NCI-H1092 (cell line): Measurements from ENCODE around the gene SIGLEC10.
"Not testable (repeated sequence)": the region's sequence is repeated elsewhere in the genome, so short reads cannot be mapped to it uniquely, and the experiment has no call there.

Experiments
- DNase-seq: peaks from one replicate; lab custom pipeline; 2025; lab: John Stamatoyannopoulos, UW

The SIGLEC10 gene, protein sequence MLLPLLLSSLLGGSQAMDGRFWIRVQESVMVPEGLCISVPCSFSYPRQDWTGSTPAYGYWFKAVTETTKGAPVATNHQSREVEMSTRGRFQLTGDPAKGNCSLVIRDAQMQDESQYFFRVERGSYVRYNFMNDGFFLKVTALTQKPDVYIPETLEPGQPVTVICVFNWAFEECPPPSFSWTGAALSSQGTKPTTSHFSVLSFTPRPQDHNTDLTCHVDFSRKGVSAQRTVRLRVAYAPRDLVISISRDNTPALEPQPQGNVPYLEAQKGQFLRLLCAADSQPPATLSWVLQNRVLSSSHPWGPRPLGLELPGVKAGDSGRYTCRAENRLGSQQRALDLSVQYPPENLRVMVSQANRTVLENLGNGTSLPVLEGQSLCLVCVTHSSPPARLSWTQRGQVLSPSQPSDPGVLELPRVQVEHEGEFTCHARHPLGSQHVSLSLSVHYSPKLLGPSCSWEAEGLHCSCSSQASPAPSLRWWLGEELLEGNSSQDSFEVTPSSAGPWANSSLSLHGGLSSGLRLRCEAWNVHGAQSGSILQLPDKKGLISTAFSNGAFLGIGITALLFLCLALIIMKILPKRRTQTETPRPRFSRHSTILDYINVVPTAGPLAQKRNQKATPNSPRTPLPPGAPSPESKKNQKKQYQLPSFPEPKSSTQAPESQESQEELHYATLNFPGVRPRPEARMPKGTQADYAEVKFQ

DNA sequence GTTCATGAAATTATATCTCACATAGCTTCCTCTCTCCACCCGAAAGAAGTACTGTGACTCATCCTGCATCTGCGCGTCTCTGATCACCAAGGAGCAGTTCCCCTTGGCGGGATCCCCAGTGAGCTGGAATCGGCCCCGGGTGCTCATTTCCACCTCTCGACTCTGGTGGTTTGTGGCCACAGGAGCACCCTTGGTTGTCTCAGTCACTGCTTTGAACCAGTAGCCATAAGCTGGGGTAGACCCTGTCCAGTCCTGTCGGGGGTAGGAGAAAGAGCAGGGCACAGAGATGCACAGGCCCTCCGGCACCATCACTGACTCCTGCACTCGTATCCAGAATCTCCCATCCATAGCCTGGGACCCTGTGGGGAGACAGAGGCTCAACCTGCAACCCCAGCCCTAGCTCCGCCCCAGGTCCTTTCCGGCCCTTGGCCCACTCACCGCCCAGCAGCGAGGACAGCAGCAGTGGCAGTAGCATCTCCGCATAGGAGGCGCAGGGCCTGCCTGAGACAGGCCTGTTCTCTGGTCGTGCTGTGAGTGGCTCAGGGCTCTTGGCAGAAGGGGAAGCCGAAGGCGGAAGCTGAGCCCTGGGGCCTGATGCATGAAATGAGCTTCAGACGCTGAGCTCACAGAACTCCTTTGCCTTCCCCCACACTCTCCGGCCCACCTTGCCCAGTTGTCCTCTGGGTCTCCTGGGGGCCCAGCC is at the start of gene SIGLEC10:
Gene SIGLEC10 (minus strand): TSS at position 536 of the 703 bp plus-strand sequence. CDS start 61 bp downstream, at position 475.
- DNase-seq, result no peak

DNA sequence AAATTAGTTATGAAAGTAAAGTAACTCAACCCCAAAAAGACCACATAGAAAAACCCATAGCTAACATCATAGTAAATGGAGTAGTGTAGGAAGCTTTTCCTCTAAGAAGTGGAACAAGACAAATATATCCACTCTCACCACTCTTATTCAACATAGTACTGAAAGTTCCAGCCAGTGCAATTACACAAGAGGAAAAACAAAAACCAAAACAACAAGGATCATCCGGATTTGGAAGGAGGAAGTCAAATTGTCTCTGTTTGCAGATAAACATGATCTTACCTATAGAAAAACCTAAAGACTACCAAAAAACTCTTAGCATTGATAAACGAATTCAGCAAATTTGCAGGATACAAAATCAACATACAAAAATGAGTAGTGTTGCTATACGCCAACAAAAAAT is 49.3 kb upstream of the SIGLEC10 start:
- no peak for DNase-seq

DNA sequence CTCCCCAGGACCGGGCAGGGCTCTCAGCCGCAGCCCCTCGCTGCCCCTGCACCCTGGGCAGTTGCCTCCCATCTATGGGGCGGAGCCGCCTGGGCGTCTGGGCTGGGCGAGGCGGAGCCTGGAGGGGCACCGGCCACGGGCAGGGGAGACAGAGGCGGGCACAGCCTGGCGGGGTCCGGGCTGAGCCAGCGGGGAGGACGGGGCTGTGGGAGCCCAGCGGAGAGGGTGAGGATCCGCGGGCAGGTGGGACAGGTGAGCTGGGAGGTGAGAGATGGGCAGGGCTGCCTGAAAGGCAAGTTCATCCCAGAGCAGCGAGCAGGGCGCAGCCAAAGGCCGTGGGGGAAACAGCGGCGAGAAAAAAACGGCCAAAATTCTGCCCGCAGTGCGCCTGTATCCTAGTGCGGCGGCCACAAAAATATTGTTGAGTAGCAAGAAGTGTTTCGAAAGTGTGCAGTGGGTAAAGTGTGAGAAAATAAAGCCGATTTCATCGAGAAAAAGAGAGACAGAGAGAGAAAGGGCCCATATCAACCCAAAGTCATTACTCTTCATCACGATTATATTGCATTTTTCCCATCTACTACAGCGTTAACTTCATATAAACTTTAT is 46.6 kb upstream of the SIGLEC10 start:
- DNase-seq, result not testable (repeated sequence)

- DNase-seq, result no peak
These were observed 45.2 kb upstream of the SIGLEC10 start for GRCh38 chr19:51462681-51463080.

- DNase-seq, result no peak
These were observed 44.8 kb upstream of the SIGLEC10 start for GRCh38 chr19:51462276-51462675.

DNA sequence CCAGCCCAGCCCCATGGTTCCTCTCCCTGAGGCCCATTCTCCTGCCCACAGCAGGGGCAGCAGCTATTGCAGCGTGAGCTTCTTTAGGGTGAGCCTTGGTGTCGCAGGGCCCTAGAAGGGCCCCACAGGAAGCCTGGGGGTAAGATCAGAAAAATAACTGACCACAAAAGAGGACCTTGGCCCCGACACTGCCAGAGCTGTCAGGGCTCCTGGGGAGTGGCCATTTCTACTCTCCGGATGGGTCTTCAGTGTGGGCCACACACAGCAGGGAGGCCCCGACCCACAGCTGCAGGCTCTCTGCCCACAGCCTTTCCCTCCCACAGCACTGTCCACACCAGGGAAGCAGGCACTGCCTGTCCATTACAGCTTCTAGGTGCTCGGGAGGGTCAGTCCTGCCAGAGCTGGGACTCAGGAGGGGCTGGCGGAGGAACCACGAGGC is 44.3 kb upstream of the SIGLEC10 start:
- DNase-seq, result no peak

DNA sequence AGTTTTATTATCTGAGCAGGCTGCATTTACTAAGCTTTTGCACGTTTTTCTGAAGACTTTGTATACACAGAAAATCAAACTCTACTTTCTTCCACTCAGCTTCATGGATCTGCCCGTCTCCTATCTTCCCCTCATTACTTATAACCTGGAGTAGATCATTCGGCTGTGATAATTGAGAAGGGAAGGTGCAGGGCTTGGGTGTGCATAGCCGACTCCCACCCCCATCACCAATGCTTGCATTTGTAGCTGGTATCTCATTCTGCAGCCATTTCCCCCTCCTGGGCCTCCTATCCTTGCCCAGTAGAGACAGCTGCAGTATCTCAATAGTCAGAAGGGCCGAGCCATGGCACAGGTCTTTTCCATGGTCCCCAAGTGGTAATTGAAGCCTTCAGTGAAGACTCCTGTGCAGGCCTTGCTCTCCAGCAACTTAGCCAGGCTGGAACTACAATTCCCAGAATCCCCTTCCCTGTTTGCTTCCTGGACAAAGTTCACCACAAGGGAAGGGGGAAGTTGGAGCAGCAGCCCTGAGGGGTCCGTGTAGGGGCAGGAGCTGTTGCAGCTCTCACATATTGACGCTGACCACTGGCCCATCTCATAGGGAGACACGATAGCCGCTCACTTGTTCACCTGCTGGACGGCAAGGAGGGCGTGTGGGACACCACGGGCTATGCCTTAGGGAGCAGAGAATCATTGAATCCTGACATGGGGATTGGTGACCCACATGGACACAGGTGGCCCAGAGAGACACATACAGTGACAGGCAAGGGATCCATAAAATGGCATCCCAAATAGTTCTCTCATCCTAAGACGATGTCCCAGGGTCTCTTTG is 42.9 kb upstream of the SIGLEC10 start:
- DNase-seq, result no peak

DNA sequence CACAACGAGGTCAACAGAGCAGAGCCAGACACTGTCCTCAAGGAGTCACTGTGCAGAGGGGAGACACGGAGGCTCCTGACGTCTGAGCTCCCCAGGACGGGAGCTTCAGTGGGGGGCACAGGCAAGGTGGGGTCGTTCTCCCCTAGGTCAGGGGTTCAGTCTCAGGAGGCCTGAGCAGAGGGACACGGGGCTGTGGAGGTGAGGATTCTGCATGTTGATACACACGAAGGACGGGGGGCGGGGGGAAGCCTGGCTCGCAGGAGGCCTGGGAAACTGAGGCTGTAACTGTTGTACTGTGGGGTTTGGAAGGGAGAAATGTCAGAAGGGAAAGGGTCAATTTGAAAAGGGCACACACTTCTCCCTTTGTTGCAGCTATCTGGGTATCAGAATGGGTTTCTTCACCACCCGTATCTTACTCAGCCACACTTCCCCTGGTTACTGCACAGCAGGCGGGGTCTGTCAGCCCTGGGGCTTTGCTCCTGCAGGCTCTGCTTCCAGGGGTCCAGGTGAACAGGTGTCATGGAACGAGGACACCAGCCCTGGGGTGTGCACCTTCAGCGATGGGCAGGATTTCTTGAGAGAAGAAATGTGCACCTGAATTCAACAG is 41.6 kb upstream of the SIGLEC10 start:
- no peak for DNase-seq

DNA sequence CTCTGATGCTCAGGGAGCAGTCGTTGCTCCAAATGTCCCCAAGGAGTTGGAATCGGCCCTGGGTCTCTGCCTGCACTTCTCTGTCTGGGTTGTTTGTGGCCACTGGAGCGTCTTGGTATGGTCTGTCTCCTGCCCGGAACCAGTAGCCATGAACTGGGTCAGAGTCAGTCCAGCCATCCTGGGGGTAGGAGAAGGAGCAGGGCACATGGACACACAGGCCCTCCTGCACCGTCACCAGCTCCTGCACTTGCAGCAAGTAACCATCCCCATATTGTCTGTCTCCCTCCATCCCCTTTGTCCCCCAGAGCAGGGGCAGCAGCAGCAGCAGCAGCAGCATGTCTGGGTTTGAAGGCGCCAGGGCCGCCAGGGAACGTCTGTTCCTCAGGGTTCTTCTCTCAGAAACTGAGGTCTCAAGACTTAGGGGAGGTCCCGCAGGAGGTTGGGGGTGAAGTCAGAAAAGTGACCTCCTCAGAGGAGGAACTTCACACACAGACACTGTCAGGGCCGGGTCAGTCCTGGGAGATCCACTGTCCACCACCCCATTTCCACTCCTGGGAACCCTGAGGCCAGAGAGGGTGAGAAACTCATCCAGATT is 40.7 kb upstream of the SIGLEC10 start, which contains the start of gene SIGLEC8:
Gene SIGLEC8 (minus strand): TSS at position 404 of the 595 bp plus-strand sequence. CDS start 67 bp downstream, at position 337.
- DNase-seq, result no peak

GRCh38 chr19:51457351-51458013 is 40.0 kb upstream of the SIGLEC10 start:
- DNase-seq, result no peak

GRCh38 chr19:51456541-51457290 is 39.3 kb upstream of the SIGLEC10 start:
- no peak for DNase-seq

DNA sequence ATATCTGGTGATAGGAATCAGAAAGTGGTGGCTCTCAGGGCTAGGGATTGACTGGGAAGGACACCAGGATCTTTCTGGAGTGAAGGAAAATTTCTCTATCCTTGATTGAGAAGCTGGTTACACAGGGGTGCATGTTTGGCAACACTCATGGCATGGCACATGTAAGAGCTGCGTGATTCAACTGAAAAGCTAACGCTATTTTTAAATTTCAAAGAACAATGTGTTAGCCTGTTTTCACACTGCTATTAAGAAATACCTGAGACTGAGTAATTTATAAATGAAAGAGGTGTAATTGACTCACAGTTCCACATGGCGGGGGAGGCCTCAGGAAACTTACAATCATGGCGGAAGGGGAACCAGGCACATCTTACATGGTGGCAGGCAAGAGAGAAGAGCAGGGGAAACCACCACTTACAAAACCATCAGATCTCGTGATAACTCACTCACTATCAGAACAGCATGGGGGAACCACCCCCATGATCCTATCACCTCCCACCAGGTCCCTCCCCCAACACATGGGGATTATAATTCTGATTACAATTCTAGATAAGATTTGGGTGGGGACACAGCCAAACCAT is 33.4 kb upstream of the SIGLEC10 start:
- DNase-seq, result no peak

GRCh38 chr19:51448411-51449016 is 31.1 kb upstream of the SIGLEC10 start:
- DNase-seq, result no peak

- no peak for DNase-seq
These were observed 30.6 kb upstream of the SIGLEC10 start for GRCh38 chr19:51448011-51448410.

GRCh38 chr19:51447510-51447909 is 30.1 kb upstream of the SIGLEC10 start:
- DNase-seq, result not testable (repeated sequence)

- DNase-seq, result no peak
These were observed 24.3 kb upstream of the SIGLEC10 start for GRCh38 chr19:51441410-51442390.

- no peak for DNase-seq
These were observed 23.5 kb upstream of the SIGLEC10 start for GRCh38 chr19:51440846-51441409.
